NCI-H2196 treated with DMSO at 0.1 percent for 48 hours (cell line): Measurements from ENCODE around the gene PIGK.

ENCODE experiments used
- DNase-seq: peaks from one replicate; lab custom pipeline; 2025; ENCODE audit not compliant: unreplicated experiment; lab: John Stamatoyannopoulos, UW

PIGK gene

DNA sequence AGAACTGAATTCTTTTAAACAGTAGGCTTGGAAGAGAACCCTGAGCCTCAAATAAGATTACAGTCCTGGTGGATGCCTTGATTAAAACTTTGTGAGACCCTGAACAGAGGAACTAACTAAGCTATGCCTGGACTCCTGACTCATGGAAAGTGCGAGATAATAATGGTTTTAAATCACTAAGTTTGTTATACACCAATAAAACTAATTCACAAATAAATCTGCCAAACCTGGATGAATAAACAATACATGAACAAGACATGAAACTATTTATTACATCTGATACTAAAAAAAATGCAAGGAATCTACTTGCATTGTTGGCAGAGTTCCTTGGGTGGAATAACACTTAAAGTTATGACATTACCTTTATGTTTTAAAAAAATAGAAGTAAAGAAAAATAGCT, 118.4 kb downstream of the PIGK start:
- DNase-seq: no peak

DNA sequence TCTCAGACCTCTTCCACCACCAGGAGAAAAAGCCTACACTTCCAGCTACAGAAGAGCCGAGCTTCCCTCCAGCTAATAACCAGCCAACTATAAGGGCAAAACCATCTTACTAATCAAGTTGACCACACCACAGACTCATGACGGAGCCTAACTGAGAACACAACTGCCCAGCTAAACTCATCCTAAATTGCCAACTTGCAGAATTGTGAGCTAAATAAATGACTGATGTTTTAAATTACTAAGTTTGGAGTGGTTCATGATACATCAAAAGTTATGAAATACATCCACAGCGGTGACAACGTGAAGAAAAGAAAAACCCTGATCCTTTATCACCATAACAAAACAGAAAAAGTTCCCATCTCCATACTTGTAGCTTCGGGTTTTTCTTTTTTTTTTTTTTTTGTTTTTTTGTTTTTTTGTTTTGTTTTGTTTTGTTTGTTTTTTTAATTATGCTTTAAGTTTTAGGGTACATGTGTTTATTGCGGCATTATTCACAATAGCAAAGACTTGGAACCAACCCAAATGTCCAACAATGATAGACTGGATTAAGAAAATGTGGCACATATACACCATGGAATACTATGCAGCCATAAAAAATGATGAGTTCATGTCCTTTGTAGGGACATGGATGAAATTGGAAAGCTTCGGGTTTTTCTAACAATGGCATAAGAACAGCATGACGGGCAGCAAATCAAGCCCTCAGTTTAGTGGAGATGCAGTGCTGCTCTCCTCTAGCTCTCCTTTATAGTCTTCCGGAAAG, 122.6 kb downstream of the PIGK start:
- no peak for DNase-seq

DNA sequence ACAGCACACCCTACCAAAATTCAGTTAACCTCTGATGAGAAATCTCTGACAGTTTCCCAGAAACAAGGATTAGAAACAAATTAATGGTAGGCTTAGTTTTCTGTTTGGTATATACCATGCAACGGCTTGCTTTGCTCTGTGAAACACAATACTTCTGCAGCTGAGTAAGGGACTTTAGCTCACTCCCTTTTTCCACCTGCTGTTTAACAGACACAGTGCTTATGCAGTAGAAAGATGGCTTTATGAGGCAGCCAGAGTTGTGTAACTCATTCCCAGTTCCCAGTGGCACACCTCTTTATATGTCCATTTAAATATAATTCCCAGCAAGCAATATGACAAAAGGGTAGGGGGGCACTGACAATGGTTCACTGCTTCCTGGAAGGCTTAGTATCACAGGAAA, 124.0 kb downstream of the PIGK start:
- DNase-seq: no peak

GRCh38 chr1:77089756-77090155, 129.5 kb downstream of the PIGK start:
- DNase-seq: no peak

GRCh38 chr1:77085109-77085508, 134.1 kb downstream of the PIGK start:
- no peak for DNase-seq

- DNase-seq: no peak
These were observed 134.8 kb downstream of the PIGK start for GRCh38 chr1:77084457-77084856.

DNA sequence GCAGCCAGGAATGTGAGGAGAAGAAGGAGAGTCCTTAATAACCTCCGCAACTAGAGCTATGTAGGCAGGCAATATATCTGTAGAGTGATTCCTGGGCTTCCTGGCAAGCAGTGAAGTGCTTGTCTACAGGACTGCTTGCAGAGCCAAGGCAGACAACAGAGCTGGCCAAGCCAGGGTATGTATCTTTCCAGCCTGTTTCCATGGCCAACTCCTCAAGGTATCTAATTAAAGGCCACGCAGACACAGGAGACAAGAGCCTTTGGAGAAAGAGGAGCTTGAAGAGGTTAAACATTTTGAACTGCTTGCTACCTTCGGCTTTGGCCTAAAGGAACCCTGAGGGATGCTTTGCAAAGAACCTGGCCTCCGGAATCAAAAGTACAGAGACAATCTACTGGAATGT, 137.4 kb downstream of the PIGK start:
- no peak for DNase-seq

- no peak for DNase-seq
These were observed 142.5 kb downstream of the PIGK start for GRCh38 chr1:77076759-77077158.

DNA sequence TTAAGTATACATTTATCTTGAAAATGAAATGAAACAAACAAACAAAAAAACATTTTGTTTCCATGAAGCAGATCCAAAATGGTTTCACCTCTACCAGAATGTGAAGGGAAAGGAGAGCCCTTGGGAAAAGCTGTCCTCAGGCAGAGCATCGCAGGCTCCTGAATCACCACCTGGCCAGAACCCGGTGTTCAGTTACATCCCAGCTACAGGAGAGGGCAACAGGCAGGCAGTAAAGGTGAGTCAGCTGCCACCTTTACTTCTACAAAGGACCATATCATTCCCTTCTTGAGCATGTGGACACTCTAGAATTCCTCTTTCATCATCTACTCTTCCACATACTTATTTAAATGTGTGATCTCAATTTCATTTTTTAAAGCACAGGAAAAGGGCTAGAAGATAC, 151.2 kb downstream of the PIGK start:
- DNase-seq: peak; percentile 45

DNA sequence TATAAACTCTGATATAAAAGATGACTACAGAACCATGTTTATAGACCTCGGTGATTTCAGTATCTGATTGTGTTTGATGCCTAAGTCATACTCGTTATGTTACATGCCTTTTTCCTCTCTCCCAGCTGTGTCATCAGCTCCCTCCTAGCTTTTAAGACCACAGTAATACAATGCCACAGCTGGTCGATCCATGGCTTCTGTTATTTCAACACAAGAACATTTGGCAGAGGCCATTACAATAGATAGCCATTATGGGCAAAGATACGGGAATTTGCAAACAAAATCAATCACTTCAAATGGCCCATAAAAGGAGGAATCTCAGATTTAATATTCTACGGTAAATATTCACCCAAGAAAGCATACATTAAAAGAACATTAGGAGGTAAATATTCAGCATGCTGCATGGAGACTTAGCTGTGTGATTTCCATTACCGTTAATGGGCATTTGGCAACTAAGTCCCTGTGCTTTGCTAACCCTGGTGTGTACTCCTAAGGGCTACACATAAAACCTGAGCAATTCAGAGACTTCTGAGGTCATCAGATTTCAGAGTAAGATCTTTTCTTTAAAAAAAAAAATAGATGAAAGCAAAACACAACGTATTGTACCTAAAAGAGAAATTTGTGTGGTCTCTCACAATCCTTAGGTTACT, 153.4 kb downstream of the PIGK start:
- no peak for DNase-seq

DNA sequence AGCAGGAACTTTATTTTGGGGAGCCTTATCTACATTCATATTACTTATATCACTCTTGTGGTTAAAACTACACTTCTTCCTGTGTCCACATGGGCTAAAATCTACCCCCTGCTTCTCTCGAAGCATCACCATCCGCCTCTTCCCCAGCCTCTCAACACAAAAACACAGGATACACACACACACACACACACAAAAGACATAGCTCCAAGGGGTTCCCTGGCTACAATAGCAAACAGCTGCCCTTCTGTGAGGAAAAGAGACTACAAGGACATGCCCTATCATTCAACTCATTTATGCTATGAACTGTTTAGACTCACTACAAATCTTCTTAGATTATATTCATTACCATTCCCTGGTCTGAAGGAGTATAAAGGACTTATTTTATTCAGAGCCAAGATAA, 155.0 kb downstream of the PIGK start:
- no peak for DNase-seq

DNA sequence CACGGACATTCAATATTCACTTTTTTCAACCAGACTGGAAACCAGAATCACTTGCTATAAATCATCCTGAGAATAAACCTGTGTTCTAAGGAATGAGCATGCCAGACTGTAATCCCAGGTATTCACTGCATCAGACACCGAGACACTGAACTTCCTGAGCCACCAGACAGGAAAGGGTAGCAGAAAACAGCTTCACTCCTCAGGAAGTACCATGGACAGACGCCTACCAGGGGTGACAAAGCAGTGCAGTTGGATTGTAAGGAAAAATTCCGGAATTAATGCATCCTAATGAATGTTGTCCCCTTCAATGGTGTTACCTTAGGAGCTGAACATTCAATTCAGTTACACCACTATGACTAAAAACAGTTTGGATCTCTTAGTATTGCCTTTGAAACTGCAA, 156.1 kb downstream of the PIGK start:
- DNase-seq: no peak

DNA sequence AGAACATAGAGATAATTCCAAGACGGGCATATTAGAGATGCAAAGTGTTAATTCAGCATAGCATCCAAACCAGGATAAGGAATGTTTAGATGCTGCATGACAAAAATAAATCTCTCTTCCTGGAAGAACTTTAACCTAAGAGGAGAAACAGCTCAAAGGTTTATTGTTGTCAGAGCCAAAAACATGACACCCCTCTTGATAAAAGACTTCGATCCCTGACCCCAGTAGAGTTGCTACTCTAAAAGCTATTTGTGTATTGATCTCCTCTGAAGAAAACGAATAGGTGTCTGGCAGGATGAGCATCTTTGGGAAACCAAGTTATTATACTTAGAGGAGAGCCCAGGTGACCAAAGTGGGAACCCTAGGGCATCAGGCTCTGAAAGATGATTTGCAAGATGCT, 158.1 kb downstream of the PIGK start:
- no peak for DNase-seq

GRCh38 chr1:77060000-77060399, 159.2 kb downstream of the PIGK start:
- DNase-seq: no peak

- no peak for DNase-seq
These were observed 161.1 kb downstream of the PIGK start for GRCh38 chr1:77057994-77058585.

DNA sequence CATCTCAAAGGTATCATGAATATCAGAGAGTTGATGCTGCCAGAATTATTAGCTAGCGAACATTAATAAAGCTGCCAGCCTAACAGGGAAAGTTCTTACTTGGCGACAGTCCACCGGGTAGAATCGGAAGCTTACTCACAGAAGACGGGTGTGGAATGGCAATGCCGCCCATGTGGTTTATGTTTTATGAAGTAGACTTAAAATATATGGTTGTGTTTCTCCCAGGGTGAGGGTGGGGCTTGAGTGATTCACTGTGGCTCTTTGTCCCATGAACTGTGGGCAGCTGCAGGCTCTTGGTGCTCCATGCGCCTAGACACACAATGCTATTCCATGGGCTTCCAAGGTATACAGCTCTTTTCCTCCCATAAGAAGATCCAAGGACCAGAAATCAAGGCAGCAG, 162.7 kb downstream of the PIGK start:
- no peak for DNase-seq

DNA sequence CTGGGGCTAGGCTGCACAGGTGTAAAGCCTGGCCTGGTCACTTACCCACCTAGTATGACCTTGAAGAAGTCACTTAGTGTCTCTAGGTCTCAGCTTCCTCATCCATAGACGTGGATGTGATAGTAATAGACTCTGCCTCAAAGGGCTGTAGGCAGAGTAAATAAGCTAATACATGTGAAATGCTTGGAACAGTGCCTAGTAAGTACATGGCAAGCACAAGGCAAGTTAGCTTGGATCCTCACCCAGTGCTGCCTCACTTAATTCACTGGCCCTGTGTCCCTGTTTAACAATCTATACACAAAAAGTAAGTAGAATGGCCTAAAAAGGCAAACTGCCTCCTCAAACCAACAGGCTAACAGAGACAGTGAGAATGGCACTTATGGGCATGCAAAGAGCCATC, 167.8 kb downstream of the PIGK start:
- no peak for DNase-seq

- DNase-seq: no peak
These were observed 170.6 kb downstream of the PIGK start for GRCh38 chr1:77048615-77049005.

DNA sequence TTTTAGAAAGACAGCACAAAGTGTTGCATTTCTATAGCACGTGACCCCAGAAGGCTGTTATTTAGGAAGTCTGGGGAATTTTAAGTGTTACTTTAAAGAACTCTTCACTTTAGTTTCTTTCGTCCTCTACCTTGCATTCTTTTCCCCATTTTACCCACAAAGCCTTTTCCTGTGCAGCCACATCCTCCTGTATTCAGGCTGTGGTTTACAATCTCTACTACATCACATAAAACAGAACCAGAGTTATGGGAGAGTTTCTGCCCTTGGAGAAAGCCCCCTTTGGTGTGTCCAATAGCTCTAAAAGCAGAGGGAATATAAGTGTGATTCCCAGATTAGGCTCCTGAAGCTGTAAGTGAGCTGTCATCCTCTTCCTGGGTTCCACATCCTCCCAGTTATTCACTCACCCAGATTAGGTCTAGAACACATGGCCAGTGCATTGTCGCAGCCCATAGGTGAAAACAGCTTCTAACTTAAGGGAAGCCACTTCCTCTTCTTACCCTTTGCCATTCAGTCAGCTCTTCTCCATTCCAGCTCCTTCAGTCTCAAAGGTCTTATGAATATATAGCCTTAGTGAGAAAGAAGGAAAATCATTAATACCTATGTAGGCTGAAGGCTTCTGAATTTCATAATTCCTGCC, 171.1 kb downstream of the PIGK start:
- no peak for DNase-seq

DNA sequence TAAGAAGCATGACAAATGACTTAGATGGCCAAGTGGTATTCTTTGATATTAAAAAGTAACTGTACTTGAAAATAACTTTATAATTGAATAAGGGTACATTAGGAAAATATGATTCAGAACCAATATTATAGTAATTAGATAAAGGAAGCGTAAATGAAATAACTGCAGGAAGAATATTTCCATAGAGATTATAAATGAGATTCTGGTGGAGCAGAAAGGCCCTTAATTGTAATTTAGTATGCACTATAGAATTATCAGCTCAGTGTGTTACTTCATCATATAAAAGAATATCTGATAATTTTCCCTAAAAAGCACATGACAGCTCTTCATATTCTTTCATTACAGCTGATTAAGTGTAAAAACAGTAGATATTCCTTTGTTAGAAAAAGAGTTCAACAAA, 171.7 kb downstream of the PIGK start:
- DNase-seq: no peak

DNA sequence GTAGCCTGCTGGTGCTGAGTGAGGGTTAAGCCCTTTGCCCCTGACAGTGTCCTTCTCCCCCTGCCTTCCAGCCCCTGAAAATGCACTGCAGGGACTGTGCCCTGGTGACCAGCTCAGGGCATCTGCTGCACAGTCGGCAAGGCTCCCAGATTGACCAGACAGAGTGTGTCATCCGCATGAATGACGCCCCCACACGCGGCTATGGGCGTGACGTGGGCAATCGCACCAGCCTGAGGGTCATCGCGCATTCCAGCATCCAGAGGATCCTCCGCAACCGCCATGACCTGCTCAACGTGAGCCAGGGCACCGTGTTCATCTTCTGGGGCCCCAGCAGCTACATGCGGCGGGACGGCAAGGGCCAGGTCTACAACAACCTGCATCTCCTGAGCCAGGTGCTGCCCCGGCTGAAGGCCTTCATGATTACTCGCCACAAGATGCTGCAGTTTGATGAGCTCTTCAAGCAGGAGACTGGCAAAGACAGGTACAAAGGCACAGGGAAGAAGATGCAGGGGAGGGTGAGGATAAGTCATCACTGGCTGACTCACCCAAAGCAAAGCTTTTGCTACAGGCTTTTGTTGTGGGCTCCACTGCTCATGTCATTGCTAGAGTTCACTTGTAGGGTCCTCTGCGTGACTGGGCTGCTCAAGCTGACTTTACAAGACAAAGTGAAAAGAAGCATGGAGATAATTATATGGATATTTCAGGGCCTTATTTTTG, 174.9 kb downstream of the PIGK start:
- no peak for DNase-seq
